Central memory CD8-positive, alpha-beta T cell (primary cell): ENCODE results near the gene SLC7A10.

Experiments used
- ATAC-seq: fragments of 150-1000 bp; cut with Tn5 transposase; replicated peaks from 2 replicates; pipeline ENCODE4 v1.10.0; 2022; ENCODE audit warnings: mild to moderate bottlenecking, moderate FRiP score, moderate number of reproducible peaks; ENCODE audit not compliant: poor library complexity, severe bottlenecking; ENCODE audit errors: extremely low read depth
- DNase-seq, 2 donors: peaks; one replicate each; pipeline ENCODE4 v3.0.0; 2021; ENCODE audit warnings: low spot score in 2 of 2
- H3K27ac Mint-ChIP-seq: one replicate; pipeline ENCODE4 v1.8.0; 2022; ENCODE audit warnings: low read depth, mild to moderate bottlenecking, moderate library complexity, mixed read lengths
- H3K27me3 Mint-ChIP-seq: one replicate; pipeline ENCODE4 v1.8.0; 2022; ENCODE audit warnings: mixed read lengths
- H3K36me3 Mint-ChIP-seq: one replicate; pipeline ENCODE4 v1.8.0; 2022; ENCODE audit warnings: mild to moderate bottlenecking, moderate library complexity, mixed read lengths; ENCODE audit not compliant: insufficient read depth
- H3K4me1 Mint-ChIP-seq: one replicate; pipeline ENCODE4 v1.8.0; 2022; ENCODE audit warnings: mixed read lengths
- H3K4me3 Mint-ChIP-seq: one replicate; pipeline ENCODE4 v1.8.0; 2022; ENCODE audit warnings: mild to moderate bottlenecking, moderate library complexity, mixed read lengths
- H3K9me3 Mint-ChIP-seq: one replicate; pipeline ENCODE4 v1.8.0; 2022; ENCODE audit warnings: mixed read lengths

The SLC7A10 gene

GRCh38 chr19:33159149-33159548 is 66.5 kb downstream of the SLC7A10 start:
- peaks cover 37% of the 10 kb centered on the region for H3K4me1 Mint-ChIP-seq
- no peak overlapping the region for H3K27ac Mint-ChIP-seq
- DNase-seq (no peak), ATAC-seq (no peak)
- no peaks in the 10 kb centered on the region for H3K27me3 Mint-ChIP-seq
- H3K9me3 Mint-ChIP-seq: no peaks in the 10 kb centered on the region
- no peak overlapping the region for H3K4me3 Mint-ChIP-seq
- peaks cover 6% of the 10 kb centered on the region for H3K36me3 Mint-ChIP-seq
